OCI-LY7 (cell line): Measurements from ENCODE around the gene SPINK4. TPM values are rescaled to one million over a fixed set of nuclear protein-coding genes. Genes with fewer than 3 reads are reported as not detected.

Experiments used
- BruUV-seq: library from RNA; stranded (reverse); fragments of 400-500 nt; replicated peaks from 2 replicates; lab custom pipeline; 2021; lab: Mats Ljungman, UMichigan
- CTCF ChIA-PET: fragments of 300-600 bp; sonication (Branson Sonifier 250); formaldehyde crosslinking; loops from one replicate; lab custom pipeline; 2022; ENCODE audit warnings: antibody characterized with exemption; ENCODE audit not compliant: unreplicated experiment; lab: Charles Lee
- POLR2A ChIA-PET: fragments of 300-600 bp; sonication (Branson Sonifier 250); formaldehyde crosslinking; loops from one replicate; lab custom pipeline; 2022; ENCODE audit warnings: antibody characterized with exemption; lab: Charles Lee
- DNase-seq: peaks from one replicate; pipeline ENCODE4 v3.0.0-alpha.2; 2015; ENCODE audit warnings: low spot score
- H2AFZ ChIP-seq: fragments of 200-600 bp; sonication (generic), shearing (Covaris generic); 2 replicates; pipeline ENCODE4 v1.6.1; 2014; ENCODE audit warnings: mild to moderate bottlenecking, antibody characterized with exemption, low read length, moderate library complexity
- H3K27ac ChIP-seq: fragments of 200-600 bp; sonication (generic); 2 replicates; pipeline ENCODE4 v1.5.1; 2014; ENCODE audit warnings: mixed run types, low read depth, mild to moderate bottlenecking, moderate library complexity, low read length, inconsistent platforms; ENCODE audit not compliant: poor library complexity, severe bottlenecking
- H3K36me3 ChIP-seq: fragments of 200-600 bp; sonication (generic); 2 replicates; pipeline ENCODE4 v1.6.1; 2014; ENCODE audit warnings: mild to moderate bottlenecking, antibody characterized with exemption, low read length, moderate library complexity, mixed read lengths; ENCODE audit not compliant: insufficient read depth
- H3K4me1 ChIP-seq: fragments of 200-600 bp; sonication (generic); 2 replicates; pipeline ENCODE4 v1.5.1; 2014; ENCODE audit warnings: mild to moderate bottlenecking, low read length; ENCODE audit not compliant: insufficient read depth, poor library complexity, severe bottlenecking
- H3K4me2 ChIP-seq: fragments of 200-600 bp; sonication (generic); 2 replicates; pipeline ENCODE4 v1.6.1; 2014; ENCODE audit warnings: mild to moderate bottlenecking, low read length
- H3K4me3 ChIP-seq: fragments of 200-600 bp; sonication (generic); 2 replicates; pipeline ENCODE4 v1.5.1; 2014; ENCODE audit warnings: mild to moderate bottlenecking, low read depth, low read length; ENCODE audit not compliant: poor library complexity, severe bottlenecking
- H3K79me2 ChIP-seq: fragments of 200-600 bp; sonication (generic); 2 replicates; pipeline ENCODE4 v1.6.1; 2016; ENCODE audit warnings: low read depth, mild to moderate bottlenecking, low read length, moderate library complexity, mixed read lengths; ENCODE audit not compliant: insufficient read depth
- H3K9me2 ChIP-seq: fragments of 200-600 bp; sonication (generic); 2 replicates; pipeline ENCODE4 v1.6.1; 2016; ENCODE audit warnings: mild to moderate bottlenecking, low read length, mixed read lengths; ENCODE audit not compliant: insufficient read depth
- H3K9me3 ChIP-seq: fragments of 200-600 bp; sonication (generic); 2 replicates; pipeline ENCODE4 v1.6.1; 2014; ENCODE audit warnings: mild to moderate bottlenecking, mixed run types, low read length, mixed read lengths
- H4K20me1 ChIP-seq: fragments of 200-600 bp; sonication (generic); 2 replicates; pipeline ENCODE4 v1.6.1; 2014; ENCODE audit warnings: mild to moderate bottlenecking, antibody characterized with exemption, low read length, moderate library complexity, mixed read lengths; ENCODE audit not compliant: insufficient read depth
- CTCF ChIP-seq: fragments of 200-600 bp; sonication (generic); conservative IDR thresholded peaks from 2 replicates; pipeline ENCODE4 v1.5.1; 2014; ENCODE audit warnings: mild to moderate bottlenecking, antibody characterized with exemption, low read length, moderate library complexity, mixed read lengths
- EZH2phosphoT487 ChIP-seq: fragments of 200-600 bp; sonication (generic); IDR thresholded peaks from 2 replicates; pipeline ENCODE4 v1.6.1; 2018; ENCODE audit warnings: low read depth, borderline replicate concordance, mild to moderate bottlenecking, mixed run types, antibody characterized with exemption, low read length, moderate library complexity, mixed read lengths
- intact Hi-C: fragments of 100-400 bp; cut with micrococcal nuclease; formaldehyde crosslinking; loops from one replicate; pipeline ENCODE4 v1.10.0; 2022; ENCODE audit not compliant: unreplicated experiment
- total RNA-seq, 2 experiments: library from RNA; depleted of rRNA in 1 of 2; stranded (reverse); fragments of >200 nt in 1 of 2; shearing (Covaris generic) in 1 of 2; gene quantifications; 2 replicates each; pipeline ENCODE4 v1.2.3, GENCODE V29; 2014 to 2022

SPINK4 gene
- total RNA-seq, 2 experiments from 2014 or later: not detected

- intact Hi-C loops: loop anchor here (1.0 to 10.0 kb wide), 3 partner anchors 59 to 641 kb away; partner anchors contain the start of gene B4GALT1
- no TSS peak for BruUV-seq
- Histone ChIP-seq H3K79me2 (no peaks in the 10 kb centered on the region), H3K4me2 (no peak overlapping the region; the same call in 1 of the 2 replicates), H3K9me2 (no peaks in the 10 kb centered on the region), H3K4me1 (peaks cover 61% of the 10 kb centered on the region), H3K27ac (no peak overlapping the region), H3K4me3 (no peak overlapping the region), H3K36me3 (no peaks in the 10 kb centered on the region), H4K20me1 (no peaks in the 10 kb centered on the region), H3K9me3 (no peaks in the 10 kb centered on the region), H2AFZ (peak overlapping the region; percentile 78)
- peak; percentile 80 for DNase-seq
- no peak for TF ChIP-seq EZH2phosphoT487
- TF ChIP-seq CTCF: peak; percentile 96
- CTCF ChIA-PET: interaction anchor here (0.8 to 1.4 kb wide), 4 partner anchors 11 to 225 kb away, joined by 3 read pairs; no protein-coding TSS in a partner anchor
- POLR2A ChIA-PET: interaction anchor here (0.6 to 2.0 kb wide), 15 partner anchors 10 to 413 kb away, joined by 3 to 7 read pairs (median 4); partner anchors contain the start of gene DNAJA1
Observed at GRCh38 chr9:33225319-33226147, 14.4 kb upstream of the SPINK4 start.

DNA sequence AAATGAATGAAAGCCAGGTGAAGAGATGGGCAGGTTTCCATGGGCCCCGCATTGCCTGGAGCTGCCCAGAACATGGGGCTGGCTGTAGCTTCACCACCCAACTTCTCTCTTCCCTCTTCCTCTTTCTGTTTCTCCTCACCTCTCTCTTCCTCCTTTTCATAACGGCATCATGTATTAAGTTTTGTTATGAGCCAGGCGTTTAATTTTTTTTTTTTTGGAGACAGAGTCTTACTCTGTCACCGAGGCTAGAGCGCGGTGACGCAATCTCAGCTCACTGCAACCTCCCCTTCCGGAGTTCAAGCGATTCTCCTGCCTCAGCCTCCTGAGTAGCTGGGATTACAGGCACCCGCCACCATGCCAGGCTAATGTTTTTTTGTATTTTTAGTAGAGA is 13.0 kb upstream of the SPINK4 start:
- Histone ChIP-seq H3K79me2 (no peaks in the 10 kb centered on the region), H3K4me3 (no peak overlapping the region), H3K9me3 (no peaks in the 10 kb centered on the region), H3K27ac (no peak overlapping the region), H3K4me1 (peaks cover 46% of the 10 kb centered on the region), H3K36me3 (no peaks in the 10 kb centered on the region), H3K4me2 (no peak overlapping the region; the same call in 1 of the 2 replicates), H3K9me2 (no peaks in the 10 kb centered on the region), H4K20me1 (no peaks in the 10 kb centered on the region), H2AFZ (peak overlapping the region; percentile 73)
- intact Hi-C loops: loop anchor here (10.0 kb wide), 1 partner anchor 642 kb away; no protein-coding TSS in a partner anchor
- CTCF ChIA-PET: interaction anchor here (1.0 to 1.4 kb wide), 5 partner anchors 9 to 223 kb away, joined by 3 to 5 read pairs (median 3); no protein-coding TSS in a partner anchor
- BruUV-seq: no TSS peak
- TF ChIP-seq CTCF (no peak), EZH2phosphoT487 (no peak)
- POLR2A ChIA-PET: interaction anchor here (0.7 to 2.0 kb wide), 10 partner anchors 8 to 202 kb away, joined by 3 to 7 read pairs (median 4); partner anchors contain the start of gene DNAJA1
- DNase-seq: peak; percentile 22
